Measurements from ENCODE around the gene DDX1. TPM values are rescaled to one million over a fixed set of nuclear protein-coding genes. Genes with fewer than 3 reads are reported as not detected.
"Not testable (repeated sequence)": the region's sequence is repeated elsewhere in the genome, so short reads cannot be mapped to it uniquely, and the experiment has no call there.

DDX1 gene
- total RNA-seq, 1 experiment from 2014 or later: 163 TPM

DNA sequence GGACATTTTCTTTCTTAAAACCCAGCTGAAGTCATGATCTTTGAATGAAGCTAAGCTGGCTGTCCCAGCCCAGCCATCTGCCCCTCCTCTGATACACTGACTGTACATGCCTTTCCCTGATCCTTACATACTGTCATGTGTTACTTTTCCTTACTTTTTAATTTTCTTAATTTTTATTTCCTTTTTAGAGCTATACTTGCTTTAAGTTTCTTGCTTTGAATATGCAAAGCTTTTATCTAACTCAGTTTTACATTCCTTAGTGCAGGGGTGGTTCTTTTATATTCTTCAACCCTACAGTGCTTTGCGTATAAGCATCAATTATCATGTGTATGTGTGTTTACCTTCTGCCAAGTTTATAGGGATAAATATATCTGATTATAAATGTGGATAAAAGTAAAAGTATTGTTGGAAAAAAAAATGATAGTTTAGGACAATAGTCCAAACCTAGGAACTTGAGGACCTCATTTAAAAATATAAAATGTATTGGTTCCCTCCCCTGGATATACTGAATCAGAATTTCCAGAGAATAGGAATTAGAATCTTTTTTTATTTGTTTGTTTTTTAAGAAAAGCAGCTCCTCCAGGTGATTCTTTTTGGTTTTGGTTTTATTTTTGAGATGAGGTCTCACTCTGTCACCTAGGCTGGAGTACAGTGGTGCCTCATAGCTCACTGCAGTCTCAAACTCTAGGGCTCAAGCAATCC lies 17.8 kb downstream of the DDX1 start:
- Mint-ChIP-seq H3K36me3 (ENCODE audit: insufficient read depth, unreplicated experiment) (peaks cover 78% of the 10 kb centered on the region), H3K9me3 (ENCODE audit: unreplicated experiment) (no peaks in the 10 kb centered on the region), H3K27ac (ENCODE audit: unreplicated experiment) (no peak overlapping the region), H3K4me3 (ENCODE audit: unreplicated experiment) (no peak overlapping the region), H3K4me1 (ENCODE audit: low read depth, unreplicated experiment) (peaks cover 6% of the 10 kb centered on the region), H3K27me3 (ENCODE audit: insufficient read depth, unreplicated experiment) (no peaks in the 10 kb centered on the region)
- ChIA-PET POLR2A (no interaction called here), CTCF (no interaction called here)
- intact Hi-C loops (cut with micrococcal nuclease; ENCODE audit: unreplicated experiment): no loop called here
- peaks cover 10% of the 10 kb centered on the region for H3K36me3 ChIP-seq (ENCODE audit: control insufficient read depth, insufficient read depth, low read length)
- no peak for DNase-seq
- TF ChIP-seq, protein P1, sequence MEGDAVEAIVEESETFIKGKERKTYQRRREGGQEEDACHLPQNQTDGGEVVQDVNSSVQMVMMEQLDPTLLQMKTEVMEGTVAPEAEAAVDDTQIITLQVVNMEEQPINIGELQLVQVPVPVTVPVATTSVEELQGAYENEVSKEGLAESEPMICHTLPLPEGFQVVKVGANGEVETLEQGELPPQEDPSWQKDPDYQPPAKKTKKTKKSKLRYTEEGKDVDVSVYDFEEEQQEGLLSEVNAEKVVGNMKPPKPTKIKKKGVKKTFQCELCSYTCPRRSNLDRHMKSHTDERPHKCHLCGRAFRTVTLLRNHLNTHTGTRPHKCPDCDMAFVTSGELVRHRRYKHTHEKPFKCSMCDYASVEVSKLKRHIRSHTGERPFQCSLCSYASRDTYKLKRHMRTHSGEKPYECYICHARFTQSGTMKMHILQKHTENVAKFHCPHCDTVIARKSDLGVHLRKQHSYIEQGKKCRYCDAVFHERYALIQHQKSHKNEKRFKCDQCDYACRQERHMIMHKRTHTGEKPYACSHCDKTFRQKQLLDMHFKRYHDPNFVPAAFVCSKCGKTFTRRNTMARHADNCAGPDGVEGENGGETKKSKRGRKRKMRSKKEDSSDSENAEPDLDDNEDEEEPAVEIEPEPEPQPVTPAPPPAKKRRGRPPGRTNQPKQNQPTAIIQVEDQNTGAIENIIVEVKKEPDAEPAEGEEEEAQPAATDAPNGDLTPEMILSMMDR (IDR thresholded peaks at IDR 0.05; ENCODE audit: insufficient read depth in 1 of 2, low read depth in 1 of 2, low read length in 1 of 2, severe bottlenecking in 1 of 2, unreplicated experiment in 1 of 2): no peak
- H3K9me3 ChIP-seq: no peaks in the 10 kb centered on the region
- no peaks in the 10 kb centered on the region for H3K27me3 ChIP-seq (replicated peaks; ENCODE audit: control insufficient read depth, insufficient read depth, low read length)
- BruUV-seq (replicated peaks): no TSS peak
- H3K4me1 ChIP-seq: no peaks in the 10 kb centered on the region
- no peak overlapping the region for H3K4me3 ChIP-seq (ENCODE audit: low read depth, low read length)

DNA sequence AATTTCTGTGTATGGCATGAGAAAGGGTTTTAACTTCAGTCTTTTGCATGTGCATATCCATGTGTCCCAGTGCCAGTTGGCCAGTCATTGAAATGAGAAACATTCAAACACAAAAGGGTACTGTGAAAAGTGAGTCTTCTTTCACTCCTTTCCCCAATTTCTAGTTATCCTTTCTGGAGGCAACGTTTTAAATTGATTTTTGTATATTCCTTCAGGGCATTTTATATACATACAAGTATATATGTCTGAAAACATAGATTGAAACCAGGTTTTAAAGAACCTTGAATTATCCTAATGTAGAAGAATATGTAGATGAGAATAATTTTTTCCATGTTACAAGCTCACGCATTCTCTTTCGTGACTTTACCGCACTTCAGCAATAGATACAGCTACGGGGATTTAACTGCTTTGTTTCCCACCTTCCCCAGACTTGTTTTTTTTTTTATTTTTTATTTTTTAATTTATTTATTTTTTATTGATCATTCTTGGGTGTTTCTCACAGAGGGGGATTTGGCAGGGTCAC lies 18.8 kb downstream of the DDX1 start:
- TF ChIP-seq, protein P1 (IDR thresholded peaks at IDR 0.05; ENCODE audit: insufficient read depth in 1 of 2, low read depth in 1 of 2, low read length in 1 of 2, severe bottlenecking in 1 of 2, unreplicated experiment in 1 of 2): no peak
- ChIA-PET CTCF (no interaction called here), POLR2A (no interaction called here)
- BruUV-seq (replicated peaks): no TSS peak
- Histone ChIP-seq H3K4me3 (ENCODE audit: low read depth, low read length) (no peak overlapping the region), H3K27me3 (replicated peaks; ENCODE audit: control insufficient read depth, insufficient read depth, low read length) (no peaks in the 10 kb centered on the region), H3K9me3 (no peaks in the 10 kb centered on the region), H3K4me1 (no peaks in the 10 kb centered on the region), H3K36me3 (ENCODE audit: control insufficient read depth, insufficient read depth, low read length) (peaks cover 3% of the 10 kb centered on the region)
- Mint-ChIP-seq H3K4me1 (ENCODE audit: low read depth, unreplicated experiment) (peaks cover 6% of the 10 kb centered on the region), H3K4me3 (ENCODE audit: unreplicated experiment) (no peak overlapping the region), H3K36me3 (ENCODE audit: insufficient read depth, unreplicated experiment) (peaks cover 76% of the 10 kb centered on the region), H3K27me3 (ENCODE audit: insufficient read depth, unreplicated experiment) (no peaks in the 10 kb centered on the region), H3K9me3 (ENCODE audit: unreplicated experiment) (no peaks in the 10 kb centered on the region), H3K27ac (ENCODE audit: unreplicated experiment) (no peak overlapping the region)
- DNase-seq: no peak
- intact Hi-C loops (cut with micrococcal nuclease; ENCODE audit: unreplicated experiment): no loop called here

DNA sequence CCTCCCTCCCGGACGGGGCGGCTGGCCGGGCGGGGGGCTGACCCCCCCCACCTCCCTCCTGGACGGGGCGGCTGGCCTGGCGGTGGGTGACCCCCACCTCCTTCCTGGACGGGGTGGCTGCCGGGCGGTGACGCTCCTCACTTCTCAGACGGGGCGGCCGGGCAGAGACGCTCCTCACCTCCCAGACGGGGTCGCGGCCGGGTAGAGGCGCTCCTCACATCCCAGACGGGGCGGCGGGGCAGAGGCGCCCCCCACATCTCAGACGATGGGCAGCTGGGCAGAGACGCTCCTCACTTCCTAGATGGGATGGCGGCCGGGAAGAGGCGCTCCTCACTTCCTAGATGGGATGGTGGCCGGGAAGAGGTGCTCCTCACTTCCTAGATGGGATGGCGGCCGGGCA lies 20.4 kb downstream of the DDX1 start:
- not testable (repeated sequence) for BruUV-seq (replicated peaks)

More for the DNA sequence above, 20.4 kb downstream of the DDX1 start:
- H3K9me3 ChIP-seq; H3K9me3 Mint-ChIP-seq (ENCODE audit: unreplicated experiment); intact Hi-C loops (cut with micrococcal nuclease; ENCODE audit: unreplicated experiment); H3K4me1 Mint-ChIP-seq (ENCODE audit: low read depth, unreplicated experiment); CTCF ChIA-PET; H3K27me3 Mint-ChIP-seq (ENCODE audit: insufficient read depth, unreplicated experiment); DNase-seq; H3K27me3 ChIP-seq (replicated peaks; ENCODE audit: control insufficient read depth, insufficient read depth, low read length); H3K36me3 ChIP-seq (ENCODE audit: control insufficient read depth, insufficient read depth, low read length); H3K27ac Mint-ChIP-seq (ENCODE audit: unreplicated experiment); H3K4me1 ChIP-seq; POLR2A ChIA-PET; H3K4me3 ChIP-seq (ENCODE audit: low read depth, low read length); H3K4me3 Mint-ChIP-seq (ENCODE audit: unreplicated experiment): not testable (repeated sequence)
- peaks cover 76% of the 10 kb centered on the region for H3K36me3 Mint-ChIP-seq (ENCODE audit: insufficient read depth, unreplicated experiment)

All from Caco-2 (cell line).